8988T (cell line): ENCODE results near the gene KIF1B.
"Not testable (repeated sequence)": the region's sequence is repeated elsewhere in the genome, so short reads cannot be mapped to it uniquely, and the experiment has no call there.

ENCODE experiments used
- DNase-seq: peaks from one replicate; pipeline ENCODE4 v3.0.0; 2011

Gene KIF1B

GRCh38 chr1:10196976-10197375, 13.4 kb upstream of the KIF1B start:
- no peak for DNase-seq

GRCh38 chr1:10200620-10201019, 9.8 kb upstream of the KIF1B start:
- no peak for DNase-seq

GRCh38 chr1:10204003-10204642, 6.2 kb upstream of the KIF1B start:
- DNase-seq, result no peak

- not testable (repeated sequence) for DNase-seq
Observed at GRCh38 chr1:10205206-10205605, 5.2 kb upstream of the KIF1B start.

- no peak for DNase-seq
Observed at GRCh38 chr1:10207810-10208209, 2.6 kb upstream of the KIF1B start.

GRCh38 chr1:10208537-10208936, 1.8 kb upstream of the KIF1B start:
- no peak for DNase-seq

- no peak for DNase-seq
Observed at GRCh38 chr1:10209590-10209904, 823 bp upstream of the KIF1B start.

- DNase-seq, result peak; percentile 46
Observed at GRCh38 chr1:10210841-10211804, 753 bp downstream of the KIF1B start.

GRCh38 chr1:10211805-10212410, 1.5 kb downstream of the KIF1B start:
- DNase-seq, result peak; percentile 18

- no peak for DNase-seq
Observed at GRCh38 chr1:10212476-10212875, 2.1 kb downstream of the KIF1B start.

- no peak for DNase-seq
Observed at GRCh38 chr1:10213186-10213705, 2.9 kb downstream of the KIF1B start.

- DNase-seq, result no peak
Observed at GRCh38 chr1:10216090-10216749, 5.8 kb downstream of the KIF1B start.

- DNase-seq, result no peak
Observed at GRCh38 chr1:10217748-10218441, 7.5 kb downstream of the KIF1B start.

GRCh38 chr1:10220200-10220599, 9.8 kb downstream of the KIF1B start:
- DNase-seq, result no peak

- DNase-seq, result not testable (repeated sequence)
Observed at GRCh38 chr1:10220657-10221056, 10.3 kb downstream of the KIF1B start.

GRCh38 chr1:10225573-10225972, 15.2 kb downstream of the KIF1B start:
- DNase-seq, result no peak

- DNase-seq, result no peak
Observed at GRCh38 chr1:10228528-10228927, 18.2 kb downstream of the KIF1B start.

GRCh38 chr1:10229903-10230302, 19.5 kb downstream of the KIF1B start:
- no peak for DNase-seq

GRCh38 chr1:10232163-10232562, 21.8 kb downstream of the KIF1B start:
- no peak for DNase-seq

GRCh38 chr1:10236405-10237156, 26.2 kb downstream of the KIF1B start:
- no peak for DNase-seq

GRCh38 chr1:10237157-10237539, 26.8 kb downstream of the KIF1B start:
- DNase-seq, result no peak

GRCh38 chr1:10242135-10242534, 31.8 kb downstream of the KIF1B start:
- DNase-seq, result no peak
